Type B pancreatic cell (in vitro differentiated cells): ENCODE measurements around the gene PRKCE. TPM values are rescaled to one million over a fixed set of nuclear protein-coding genes. Genes with fewer than 3 reads are reported as not detected.

ENCODE experiments used
- DNase-seq: peaks from one replicate; pipeline ENCODE4 v3.0.0; 2021; ENCODE audit warnings: mixed read lengths; ENCODE audit not compliant: unreplicated experiment; ENCODE audit errors: extremely low spot score
- H3K27ac Mint-ChIP-seq: 2 replicates; pipeline ENCODE4 v1.8.0; 2021; ENCODE audit warnings: mild to moderate bottlenecking, mixed read lengths
- H3K27me3 Mint-ChIP-seq: 2 replicates; pipeline ENCODE4 v1.8.0; 2021; ENCODE audit warnings: mixed read lengths
- H3K36me3 Mint-ChIP-seq: 2 replicates; pipeline ENCODE4 v1.8.0; 2021; ENCODE audit warnings: mixed read lengths
- H3K4me1 Mint-ChIP-seq: one replicate; pipeline ENCODE4 v1.8.0; 2021; ENCODE audit warnings: mixed read lengths; ENCODE audit not compliant: unreplicated experiment
- H3K4me3 Mint-ChIP-seq: 2 replicates; pipeline ENCODE4 v1.8.0; 2021; ENCODE audit warnings: mild to moderate bottlenecking, mixed read lengths
- H3K9me3 Mint-ChIP-seq: 2 replicates; pipeline ENCODE4 v1.8.0; 2021; ENCODE audit warnings: mixed read lengths
- CTCF ChIP-seq: fragments of 200-600 bp; sonication (generic); conservative IDR thresholded peaks from 2 replicates; pipeline ENCODE4 v1.5.0; 2021; ENCODE audit warnings: antibody characterized with exemption, mild to moderate bottlenecking
- total RNA-seq: library from RNA; stranded (reverse); gene quantifications from 2 replicates; pipeline ENCODE4 v1.2.1, GENCODE V29; 2021; ENCODE audit warnings: low replicate concordance

The PRKCE gene
- total RNA-seq, 1 donor from 2014 or later, result 21.2 TPM

GRCh38 chr2:45937990-45938389, 286.5 kb downstream of the PRKCE start:
- Mint-ChIP-seq H3K4me1 (peaks cover 45% of the 10 kb centered on the region), H3K27ac (peak overlapping the region; percentile 90), H3K36me3 (no peaks in the 10 kb centered on the region), H3K4me3 (no peak overlapping the region), H3K27me3 (peaks cover 2% of the 10 kb centered on the region), H3K9me3 (peaks cover 4% of the 10 kb centered on the region)
- no peak for TF ChIP-seq CTCF
- no peak for DNase-seq

- peak overlapping the region; percentile 90 for H3K27ac Mint-ChIP-seq
- peaks cover 4% of the 10 kb centered on the region for H3K9me3 Mint-ChIP-seq
- H3K4me1 Mint-ChIP-seq, result peaks cover 52% of the 10 kb centered on the region
- no peak for TF ChIP-seq CTCF
- no peaks in the 10 kb centered on the region for H3K36me3 Mint-ChIP-seq
- H3K4me3 Mint-ChIP-seq, result peak overlapping the region; percentile 66
- peaks cover 2% of the 10 kb centered on the region for H3K27me3 Mint-ChIP-seq
- no peak for DNase-seq
Observed at GRCh38 chr2:45938649-45939511, 287.4 kb downstream of the PRKCE start.

- DNase-seq, result no peak
- H3K4me1 Mint-ChIP-seq, result peaks cover 46% of the 10 kb centered on the region
- no peak for TF ChIP-seq CTCF
- peaks cover 4% of the 10 kb centered on the region for H3K9me3 Mint-ChIP-seq
- no peak overlapping the region for H3K27ac Mint-ChIP-seq
- no peaks in the 10 kb centered on the region for H3K27me3 Mint-ChIP-seq
- H3K4me3 Mint-ChIP-seq, result no peak overlapping the region
- no peaks in the 10 kb centered on the region for H3K36me3 Mint-ChIP-seq
Observed at GRCh38 chr2:45941531-45942236, 290.2 kb downstream of the PRKCE start.

GRCh38 chr2:45942237-45942738, 290.8 kb downstream of the PRKCE start:
- H3K4me1 Mint-ChIP-seq, result peaks cover 45% of the 10 kb centered on the region
- DNase-seq, result no peak

More at GRCh38 chr2:45942237-45942738, 290.8 kb downstream of the PRKCE start:
- Mint-ChIP-seq H3K27me3 (no peaks in the 10 kb centered on the region), H3K36me3 (no peaks in the 10 kb centered on the region), H3K9me3 (peaks cover 4% of the 10 kb centered on the region), H3K4me3 (no peak overlapping the region), H3K27ac (no peak overlapping the region)
- TF ChIP-seq CTCF, result no peak
